ENCODE data around the gene TMEM174. TPM values are rescaled to one million over a fixed set of nuclear protein-coding genes. Genes with fewer than 3 reads are reported as not detected.

Gene TMEM174
- total and polyA plus RNA-seq, 4 donors: not detected

- Histone ChIP-seq H3K9me3 (ENCODE audit: control insufficient read depth in 4 of 4, low read length in 3 of 4) (peaks cover 2 to 13% (median 4%) of the 10 kb centered on the region in 4 donors), H3K27ac (ENCODE audit: low read depth in 1 of 2, low read length in 2 of 2) (no peak overlapping the region), H3K27me3 (ENCODE audit: control insufficient read depth in 4 of 4, insufficient read depth in 4 of 4, low read length in 3 of 4) (peaks cover 0 to 3% (median 0%) of the 10 kb centered on the region in 4 donors), H3K9ac (ENCODE audit: low read depth in 1 of 2, low read length in 2 of 2) (no peak overlapping the region), H3K4me1 (ENCODE audit: control insufficient read depth in 4 of 4, insufficient read depth in 4 of 4, low read length in 3 of 4) (no peaks in the 10 kb centered on the region), H3K36me3 (ENCODE audit: control insufficient read depth in 4 of 4, insufficient read depth in 3 of 4, low read depth in 1 of 4, low read length in 3 of 4) (no peaks in the 10 kb centered on the region), H3K4me3 (ENCODE audit: low read depth in 1 of 3, low read length in 3 of 3) (no peak overlapping the region)
- WGBS: 81% methylated on average over 2 of the region's 2 CpGs
- TF ChIP-seq MAX (IDR thresholded peaks at IDR 0.05) (no peak), HNF4G (IDR thresholded peaks at IDR 0.05) (no peak), TAF1 (conservative IDR thresholded peaks at IDR 0.05) (no peak), SP1 (IDR thresholded peaks at IDR 0.05) (no peak), GABPA (IDR thresholded peaks at IDR 0.05 in 1 of 2, conservative IDR thresholded peaks at IDR 0.05 in 1 of 2) (no peak), CTCF (IDR thresholded peaks at IDR 0.05; ENCODE audit: low read depth, low read length, missing input control) (no peak), ATF3 (IDR thresholded peaks at IDR 0.05) (no peak), REST (IDR thresholded peaks at IDR 0.05) (no peak), RXRA (IDR thresholded peaks at IDR 0.05) (no peak), NR2F2 (IDR thresholded peaks at IDR 0.05) (no peak), ZBTB33 (IDR thresholded peaks at IDR 0.05) (no peak), FOXA2 (IDR thresholded peaks at IDR 0.05) (no peak), RAD21 (IDR thresholded peaks at IDR 0.05) (no peak), HNF4A (conservative IDR thresholded peaks at IDR 0.05) (no peak), EGR1 (IDR thresholded peaks at IDR 0.05; ENCODE audit: low read depth in 2 of 2) (no peak)
- DNase-seq (ENCODE audit: low spot score): no peak
Observed at GRCh38 chr5:73188764-73189531, 16.0 kb downstream of the TMEM174 start.
